ENCODE data around the gene FXN. TPM values are rescaled to one million over a fixed set of nuclear protein-coding genes. Genes with fewer than 3 reads are reported as not detected.

Gene FXN
- total RNA-seq, 2 donors from 2014 or later = 10.5 to 24.6 TPM

DNA sequence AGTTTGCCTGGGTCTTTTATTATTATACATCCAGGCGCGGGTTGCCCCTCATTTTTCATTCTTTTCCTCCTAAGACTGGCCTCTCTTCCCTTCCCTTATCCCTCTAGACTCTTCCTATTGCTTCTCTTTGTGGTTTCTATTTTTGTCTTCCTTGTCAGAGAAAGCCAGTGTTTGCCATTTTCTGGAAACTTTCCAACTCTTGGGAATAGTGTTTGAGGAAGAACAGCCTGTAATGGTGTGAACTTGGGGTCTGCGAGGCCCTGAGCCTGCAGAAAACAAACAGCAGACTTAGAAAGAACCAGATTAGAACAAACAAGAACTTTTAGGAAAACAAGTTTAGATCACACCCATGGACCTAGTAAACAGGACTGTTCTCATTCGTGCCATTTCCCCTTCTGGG is 37.2 kb upstream of the FXN start:
- Histone ChIP-seq H3K27ac (peak overlapping the region; percentile 52 to 57), H3K9me3 (no peaks in the 10 kb centered on the region), H3K4me3 (no peak overlapping the region), H3K4me1 (peaks cover 0 to 34% of the 10 kb centered on the region in 2 donors), H3K27me3 (no peaks in the 10 kb centered on the region), H3K36me3 (no peaks in the 10 kb centered on the region)
- TF ChIP-seq CTCF (IDR thresholded peaks at IDR 0.05) = no peak
- no peak for DNase-seq (ENCODE audit: low spot score)

DNA sequence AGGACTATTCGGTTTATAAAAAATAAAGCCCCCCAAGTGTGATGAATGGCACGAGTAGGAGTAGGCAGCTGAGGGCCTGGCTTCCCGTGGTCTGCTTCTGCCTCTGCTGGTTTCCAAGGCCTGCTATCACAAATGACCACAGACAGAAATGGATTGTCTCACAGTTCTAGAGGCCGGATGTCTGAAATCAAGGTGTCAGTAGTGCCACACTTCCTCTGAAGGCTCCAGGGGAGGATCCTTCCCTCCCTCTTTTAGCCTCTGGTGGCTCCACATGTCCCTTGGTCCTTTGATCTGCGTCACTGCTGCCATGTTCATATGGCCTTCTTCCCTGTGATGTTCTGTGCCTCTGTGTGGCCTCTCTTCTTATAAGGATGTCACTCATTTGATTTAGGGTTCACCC is 36.7 kb upstream of the FXN start:
- Histone ChIP-seq H3K4me1 (peaks cover 0 to 34% of the 10 kb centered on the region in 2 donors), H3K27ac (peak overlapping the region; percentile 52 to 57), H3K4me3 (no peak overlapping the region), H3K27me3 (no peaks in the 10 kb centered on the region), H3K36me3 (no peaks in the 10 kb centered on the region), H3K9me3 (no peaks in the 10 kb centered on the region)
- DNase-seq (ENCODE audit: low spot score) = no peak
- TF ChIP-seq CTCF (IDR thresholded peaks at IDR 0.05) = no peak

GRCh38 chr9:68999393-69000105 is 36.0 kb upstream of the FXN start:
- peaks cover 0 to 34% of the 10 kb centered on the region in 2 donors for H3K4me1 ChIP-seq
- no peaks in the 10 kb centered on the region for H3K36me3 ChIP-seq
- H3K27me3 ChIP-seq = no peaks in the 10 kb centered on the region
- TF ChIP-seq CTCF (IDR thresholded peaks at IDR 0.05) = peak; percentile 48 to 83
- H3K27ac ChIP-seq = peak overlapping the region; percentile 52 to 57
- H3K4me3 ChIP-seq = no peak overlapping the region
- H3K9me3 ChIP-seq = no peaks in the 10 kb centered on the region
- DNase-seq (ENCODE audit: low spot score) = peak; percentile 70

DNA sequence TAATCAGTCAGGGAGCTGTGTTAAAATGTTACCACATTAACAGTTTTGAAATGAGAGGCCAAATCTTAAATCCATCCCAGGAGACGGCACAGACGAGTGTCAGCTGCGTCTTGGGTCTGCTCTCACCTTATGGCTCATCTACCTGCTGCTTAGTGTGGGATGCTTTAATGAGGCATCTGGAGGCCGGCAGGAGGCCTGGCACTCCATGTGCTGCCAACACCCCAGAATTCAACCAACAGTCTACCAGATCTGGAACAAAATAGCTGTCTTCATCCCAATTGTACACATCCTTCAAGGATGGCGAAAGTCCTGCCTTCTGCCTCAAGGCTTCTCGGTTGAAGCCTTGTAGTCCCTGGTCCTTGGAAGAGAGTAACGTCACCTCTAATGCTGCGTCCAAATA is 33.6 kb upstream of the FXN start:
- H3K27ac ChIP-seq = no peak overlapping the region
- H3K36me3 ChIP-seq = no peaks in the 10 kb centered on the region
- TF ChIP-seq CTCF (IDR thresholded peaks at IDR 0.05) = no peak
- H3K27me3 ChIP-seq = no peaks in the 10 kb centered on the region
- no peaks in the 10 kb centered on the region for H3K9me3 ChIP-seq
- no peak overlapping the region for H3K4me3 ChIP-seq
- no peak for DNase-seq (ENCODE audit: low spot score)
- peaks cover 0 to 23% of the 10 kb centered on the region in 2 donors for H3K4me1 ChIP-seq

- no peak for DNase-seq (ENCODE audit: low spot score)
- H3K4me1 ChIP-seq = peaks cover 0 to 14% of the 10 kb centered on the region in 2 donors
- H3K27me3 ChIP-seq = no peaks in the 10 kb centered on the region
- H3K27ac ChIP-seq = no peak overlapping the region
- no peaks in the 10 kb centered on the region for H3K9me3 ChIP-seq
- H3K4me3 ChIP-seq = no peak overlapping the region
- no peaks in the 10 kb centered on the region for H3K36me3 ChIP-seq
- no peak for TF ChIP-seq CTCF (IDR thresholded peaks at IDR 0.05)
Observed at GRCh38 chr9:69003051-69003450, 32.5 kb upstream of the FXN start.

GRCh38 chr9:69004836-69005235 is 30.7 kb upstream of the FXN start:
- Histone ChIP-seq H3K36me3 (no peaks in the 10 kb centered on the region), H3K4me1 (no peaks in the 10 kb centered on the region), H3K27me3 (no peaks in the 10 kb centered on the region), H3K27ac (no peak overlapping the region), H3K4me3 (no peak overlapping the region), H3K9me3 (no peaks in the 10 kb centered on the region)
- DNase-seq (ENCODE audit: low spot score) = no peak
- TF ChIP-seq CTCF (IDR thresholded peaks at IDR 0.05) = no peak

All from right atrium auricular region (tissue), 2 donors.